Prostate gland (tissue), 2 donors: ENCODE data around the gene CREM. TPM values are rescaled to one million over a fixed set of nuclear protein-coding genes. Genes with fewer than 3 reads are reported as not detected.
A peak's percentile ranks its signal among the peaks of the same experiment; 100 is the strongest.

Experiments used
- DNase-seq: peaks from one replicate; pipeline ENCODE4 v3.0.0-alpha.2; 2019; ENCODE audit warnings: low spot score
- H3K27ac ChIP-seq, 2 donors: fragments of 200-600 bp; sonication (generic); 2 replicates each; pipeline ENCODE4 v1.5.1; 2017 to 2019
- H3K27me3 ChIP-seq: fragments of 200-600 bp; sonication (generic); replicated peaks from 2 replicates; pipeline ENCODE4 v1.5.1; 2019; ENCODE audit not compliant: insufficient read depth
- H3K36me3 ChIP-seq, 2 donors: fragments of 200-600 bp; sonication (generic); 1 replicate in 1 of 2; 2 replicates in 1 of 2; pipeline versions ENCODE4 v1.5.1 to v1.8.1; 2017 to 2019
- H3K4me1 ChIP-seq: fragments of 200-600 bp; sonication (generic); replicated peaks from 2 replicates; pipeline ENCODE4 v1.5.1; 2019
- H3K4me3 ChIP-seq, 2 donors: fragments of 200-600 bp; sonication (generic); 2 replicates each; pipeline ENCODE4 v1.5.1; 2017 to 2019
- H3K9me3 ChIP-seq: fragments of 200-600 bp; sonication (generic); 2 replicates; pipeline ENCODE4 v1.5.1; 2017
- CTCF ChIP-seq, 4 experiments: fragments of 200-600 bp in 2 of 4; fragments of 450-650 bp in 2 of 4; sonication (generic) in 2 of 4; IDR thresholded peaks; 1 replicate in 3 of 4; 2 replicates in 1 of 4; pipeline ENCODE4 v1.5.1; 2016 to 2019; ENCODE audit warnings: antibody characterized with exemption in 4 of 4, mild to moderate bottlenecking in 2 of 4, moderate library complexity in 2 of 4
- POLR2A ChIP-seq: fragments of 450-650 bp; IDR thresholded peaks from one replicate; pipeline ENCODE4 v1.6.1; 2016; ENCODE audit warnings: antibody characterized with exemption, mild to moderate bottlenecking
- POLR2AphosphoS5 ChIP-seq: sonication (generic); formaldehyde crosslinking; IDR thresholded peaks from one replicate; pipeline ENCODE4 v1.6.1; 2017; ENCODE audit warnings: antibody characterized with exemption
- WGBS: methylation state at CpG from one replicate; pipeline ENCODE4 v1.1.5; 2018; 5-methylcytosine and 5-hydroxymethylcytosine counted together
- intact Hi-C: fragments of 100-400 bp; cut with DNase I; formaldehyde crosslinking; loops from one replicate; pipeline ENCODE4 v1.14.2; 2022
- total RNA-seq, 2 donors: library from RNA; depleted of rRNA; stranded (reverse); fragments of >200 nt; gene quantifications; one replicate each; pipeline ENCODE4 v1.1.0, GENCODE V29; 2016

The CREM gene
- total RNA-seq, 2 donors from 2014 or later, result 25.5 to 75.3 TPM

- 76% methylated on average over 3 of the region's 3 CpGs for WGBS
- Histone ChIP-seq H3K4me1 (no peaks in the 10 kb centered on the region), H3K9me3 (no peaks in the 10 kb centered on the region), H3K27me3 (no peaks in the 10 kb centered on the region), H3K4me3 (no peak overlapping the region), H3K27ac (no peak overlapping the region), H3K36me3 (no peaks in the 10 kb centered on the region)
- no peak for DNase-seq
- TF ChIP-seq CTCF (IDR thresholded peaks at IDR 0.05) (no peak), POLR2AphosphoS5 (no peak), POLR2A (no peak)
- intact Hi-C loops, result no loop called here
These were observed 66.1 kb downstream of the CREM start for GRCh38 chr10:35192645-35193249.

- H3K36me3 ChIP-seq, result no peaks in the 10 kb centered on the region
- H3K9me3 ChIP-seq, result no peaks in the 10 kb centered on the region
- H3K4me1 ChIP-seq, result no peaks in the 10 kb centered on the region
- no peaks in the 10 kb centered on the region for H3K27me3 ChIP-seq
- no peak overlapping the region for H3K4me3 ChIP-seq
- H3K27ac ChIP-seq, result peak overlapping the region; percentile 90 to 94
- intact Hi-C loops, result no loop called here
- DNase-seq, result no peak
- TF ChIP-seq CTCF (IDR thresholded peaks at IDR 0.05), result no peak
- no peak for TF ChIP-seq POLR2A
- TF ChIP-seq POLR2AphosphoS5, result no peak
These were observed 67.8 kb downstream of the CREM start for GRCh38 chr10:35194471-35194870.

GRCh38 chr10:35194906-35195305, 68.3 kb downstream of the CREM start:
- intact Hi-C loops, result no loop called here
- no peak for TF ChIP-seq POLR2AphosphoS5
- TF ChIP-seq POLR2A, result no peak
- TF ChIP-seq CTCF (IDR thresholded peaks at IDR 0.05), result no peak
- Histone ChIP-seq H3K27ac (peak overlapping the region; percentile 90 to 94), H3K4me1 (no peaks in the 10 kb centered on the region), H3K27me3 (no peaks in the 10 kb centered on the region), H3K9me3 (no peaks in the 10 kb centered on the region), H3K4me3 (peak overlapping the region in 1 of 2 donors; percentile 32), H3K36me3 (no peaks in the 10 kb centered on the region)
- DNase-seq, result no peak
- WGBS, result 24% methylated on average over 1 of the region's 1 CpG

- intact Hi-C loops, result loop anchor here (2.0 kb wide), 1 partner anchor 69 kb away; the partner anchor contains the start of gene CREM
- TF ChIP-seq POLR2AphosphoS5, result peak; percentile 80
- peak; percentile 63 to 87 (median 82) for TF ChIP-seq CTCF (IDR thresholded peaks at IDR 0.05)
- no peak for TF ChIP-seq POLR2A
- Histone ChIP-seq H3K27ac (peak overlapping the region; percentile 90 to 94), H3K36me3 (no peaks in the 10 kb centered on the region), H3K27me3 (no peaks in the 10 kb centered on the region), H3K4me1 (no peaks in the 10 kb centered on the region), H3K9me3 (no peaks in the 10 kb centered on the region), H3K4me3 (peak overlapping the region; percentile 28 to 32)
- peak; percentile 55 for DNase-seq
- 1% methylated on average over 15 of the region's 15 CpGs for WGBS
These were observed 69.0 kb downstream of the CREM start for GRCh38 chr10:35195361-35196306.
